ENCODE data around the gene KIAA2012.

DNA sequence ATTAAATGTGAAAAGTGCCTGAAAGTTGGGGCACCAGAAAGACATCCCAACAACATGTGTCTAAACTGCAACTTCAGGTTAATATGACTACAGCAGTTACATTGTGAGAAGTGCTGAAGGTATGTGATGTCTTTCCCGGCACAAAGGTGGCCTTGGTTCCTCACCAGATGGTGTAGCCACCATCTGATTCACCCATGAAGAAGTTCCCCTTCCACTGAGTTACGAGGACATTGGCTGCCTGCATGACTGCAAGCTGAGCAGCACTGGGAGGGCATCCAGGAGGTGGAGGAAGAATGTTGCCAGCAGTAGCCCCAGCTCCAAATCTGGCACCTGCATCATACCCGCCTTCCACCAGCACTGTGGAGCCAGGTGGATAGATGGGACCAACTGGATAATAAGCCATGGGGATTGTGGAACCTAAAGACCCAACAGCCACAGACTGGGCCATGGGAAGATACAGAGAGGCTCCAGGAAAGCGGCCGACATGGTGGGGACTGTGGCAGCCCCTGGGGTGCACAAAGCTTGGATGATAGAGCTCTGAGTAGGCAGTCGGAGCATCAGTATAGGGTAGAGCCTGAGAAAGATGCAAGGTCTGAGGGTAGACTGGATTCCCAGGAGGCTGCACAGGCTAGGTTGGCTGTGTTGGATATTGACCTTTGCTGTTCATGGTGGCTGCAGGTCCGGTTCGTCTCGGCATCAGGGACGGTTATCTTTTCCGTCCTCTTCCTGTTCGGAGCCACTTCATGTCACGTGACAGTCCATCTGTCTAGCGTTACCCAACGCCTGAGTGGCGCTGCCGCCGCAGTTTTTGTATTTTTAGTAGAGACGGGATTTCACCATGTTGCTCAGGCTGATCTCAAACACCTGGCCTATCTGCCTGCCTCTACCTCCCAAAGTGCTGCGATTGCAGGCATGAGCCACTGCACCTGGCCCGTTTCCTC lies 128.4 kb downstream of the KIAA2012 start:
- TF ChIP-seq RAD21 (IDR thresholded peaks at IDR 0.05; ENCODE audit: low read depth) (no peak), TCF12 (IDR thresholded peaks at IDR 0.05; ENCODE audit: low read depth) (no peak), TEAD4 (IDR thresholded peaks at IDR 0.05) (no peak), EP300 (IDR thresholded peaks at IDR 0.05; ENCODE audit: borderline replicate concordance) (no peak), NFIC (IDR thresholded peaks at IDR 0.05) (no peak), FOXM1 (IDR thresholded peaks at IDR 0.05; ENCODE audit: borderline replicate concordance, low read depth) (no peak), CREB1 (IDR thresholded peaks at IDR 0.05; ENCODE audit: low read depth) (no peak), ZBTB7A (IDR thresholded peaks at IDR 0.05; ENCODE audit: low read depth) (no peak), CEBPB (IDR thresholded peaks at IDR 0.05) (no peak)
- TF ChIP-seq, protein P1, sequence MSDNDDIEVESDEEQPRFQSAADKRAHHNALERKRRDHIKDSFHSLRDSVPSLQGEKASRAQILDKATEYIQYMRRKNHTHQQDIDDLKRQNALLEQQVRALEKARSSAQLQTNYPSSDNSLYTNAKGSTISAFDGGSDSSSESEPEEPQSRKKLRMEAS (IDR thresholded peaks at IDR 0.05): no peak
- TF ChIP-seq, protein P2, sequence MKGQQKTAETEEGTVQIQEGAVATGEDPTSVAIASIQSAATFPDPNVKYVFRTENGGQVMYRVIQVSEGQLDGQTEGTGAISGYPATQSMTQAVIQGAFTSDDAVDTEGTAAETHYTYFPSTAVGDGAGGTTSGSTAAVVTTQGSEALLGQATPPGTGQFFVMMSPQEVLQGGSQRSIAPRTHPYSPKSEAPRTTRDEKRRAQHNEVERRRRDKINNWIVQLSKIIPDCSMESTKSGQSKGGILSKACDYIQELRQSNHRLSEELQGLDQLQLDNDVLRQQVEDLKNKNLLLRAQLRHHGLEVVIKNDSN (IDR thresholded peaks at IDR 0.05): no peak
